T47D (cell line): ENCODE measurements around the gene KLHL12.

ENCODE experiments used
- DNase-seq, 2 experiments: peaks; one replicate each; pipeline versions ENCODE4 v3.0.0 to v3.0.0-alpha.2; 2011 to 2012; ENCODE audit warnings: low read depth in 1 of 2, low spot score in 1 of 2
- JUND ChIP-seq: IDR thresholded peaks from 2 replicates; pipeline ENCODE4 v1.6.1; 2012; ENCODE audit warnings: low read depth
- in situ Hi-C: cut with HindIII; loops from 2 replicates; pipeline ENCODE4 v1.10.0; 2016; ENCODE audit warnings: low sequenced_read_pairs, low pct_unique_long_range_greater_than_20kb

The KLHL12 gene

GRCh38 chr1:202901555-202901954 is 25.5 kb downstream of the KLHL12 start:
- in situ Hi-C loops, result no loop called here
- TF ChIP-seq JUND, result no peak
- DNase-seq, result no peak

DNA sequence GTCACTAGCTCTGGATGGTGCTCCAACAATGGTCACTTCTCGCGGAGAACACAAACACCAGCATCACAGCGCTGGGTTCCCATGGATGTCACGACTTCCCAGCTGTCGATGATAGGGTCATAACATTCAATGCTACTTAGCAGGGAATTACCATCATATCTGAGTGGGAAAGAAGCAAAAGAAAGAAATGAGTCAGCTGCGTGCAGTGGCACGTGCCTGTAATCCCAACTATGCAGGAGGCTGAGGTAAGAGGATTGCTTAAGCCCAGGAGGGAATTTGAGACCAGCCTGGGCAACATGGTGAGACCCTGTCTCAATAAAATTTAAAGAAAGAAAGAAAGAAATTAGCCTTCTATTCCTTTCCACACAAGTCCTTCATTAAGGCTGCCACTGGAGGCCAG is 34.5 kb downstream of the KLHL12 start:
- no peak for DNase-seq
- no peak for TF ChIP-seq JUND
- in situ Hi-C loops, result no loop called here

GRCh38 chr1:202890392-202890791 is 36.6 kb downstream of the KLHL12 start:
- DNase-seq, result no peak
- no peak for TF ChIP-seq JUND
- in situ Hi-C loops, result no loop called here

GRCh38 chr1:202888531-202889360 is 38.3 kb downstream of the KLHL12 start, which contains the start of gene RABIF:
Gene RABIF (minus strand): TSS chr1:202889149. CDS start chr1:202889098, 51 bp downstream.
- peak; percentile 97 to 98 for DNase-seq
- no peak; the same call in 1 of the 2 replicates for TF ChIP-seq JUND
- in situ Hi-C loops, result no loop called here

DNA sequence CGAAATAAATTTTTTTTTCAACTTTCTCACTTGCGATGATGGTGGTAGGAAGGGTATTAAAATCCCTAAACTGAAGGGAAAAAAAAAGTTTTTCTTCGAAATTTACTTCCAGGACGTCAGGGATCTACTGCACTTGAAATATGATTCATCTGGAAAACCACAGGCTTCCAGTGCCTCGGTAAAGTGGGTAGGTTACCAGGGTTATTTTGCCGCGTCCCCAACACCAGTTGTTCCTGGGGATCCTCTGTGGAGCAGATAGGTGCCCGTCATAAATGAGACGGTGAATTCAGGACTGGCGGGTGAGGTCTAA is 38.9 kb downstream of the KLHL12 start:
- DNase-seq, result no peak
- in situ Hi-C loops, result no loop called here
- TF ChIP-seq JUND, result no peak

GRCh38 chr1:202880961-202881460 is 46.0 kb downstream of the KLHL12 start:
- no peak for DNase-seq
- in situ Hi-C loops, result no loop called here
- no peak for TF ChIP-seq JUND

- TF ChIP-seq JUND, result no peak
- DNase-seq, result no peak
These were observed 47.0 kb downstream of the KLHL12 start for GRCh38 chr1:202880062-202880461.

GRCh38 chr1:202879128-202879527 is 47.9 kb downstream of the KLHL12 start:
- TF ChIP-seq JUND, result no peak
- no peak for DNase-seq
- in situ Hi-C loops, result no loop called here

More at GRCh38 chr1:202880062-202880461, 47.0 kb downstream of the KLHL12 start:
- in situ Hi-C loops, result no loop called here

GRCh38 chr1:202873026-202873425 is 54.0 kb downstream of the KLHL12 start:
- TF ChIP-seq JUND, result no peak
- in situ Hi-C loops, result no loop called here
- DNase-seq, result no peak

GRCh38 chr1:202871367-202871766 is 55.7 kb downstream of the KLHL12 start:
- no peak for DNase-seq
- no peak for TF ChIP-seq JUND
- in situ Hi-C loops, result no loop called here

- DNase-seq, result no peak
- in situ Hi-C loops, result no loop called here
- TF ChIP-seq JUND, result no peak
These were observed 64.1 kb downstream of the KLHL12 start for GRCh38 chr1:202862679-202863560.

DNA sequence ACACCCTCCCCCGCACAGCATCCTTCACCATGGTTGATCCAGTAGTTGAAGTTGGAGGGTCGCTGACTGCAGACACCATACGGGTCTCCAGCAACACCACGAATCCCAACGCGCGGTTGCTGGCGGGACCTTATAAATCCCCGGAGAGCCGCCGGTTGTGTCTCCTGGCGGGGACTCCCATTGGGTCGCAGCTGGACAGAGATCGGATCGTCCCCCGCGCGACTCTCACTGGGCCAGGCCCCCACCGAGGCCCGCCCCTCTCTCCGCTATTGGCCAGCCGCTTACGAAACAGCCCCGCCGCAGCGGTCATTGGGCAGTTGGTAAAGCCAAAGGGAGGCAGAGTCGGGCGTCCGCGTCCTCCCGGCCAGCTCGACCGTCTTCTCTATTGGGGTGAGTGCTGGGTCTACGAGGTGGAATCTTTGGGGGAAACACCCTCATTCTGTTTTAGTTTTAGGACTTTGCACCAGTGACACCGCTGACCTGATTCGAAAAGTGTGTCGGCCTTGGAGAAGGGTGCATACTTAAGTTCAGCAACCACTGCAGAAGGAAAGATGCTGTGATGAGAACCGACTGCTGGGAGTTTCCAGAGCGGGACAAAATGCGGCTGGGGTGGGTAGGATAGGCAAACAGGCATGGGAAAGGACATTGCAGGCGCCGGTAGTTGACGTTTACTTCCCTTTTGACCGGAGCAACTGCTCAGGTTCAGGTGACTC is 65.5 kb downstream of the KLHL12 start:
- DNase-seq, result peak; percentile 91 to 98
- in situ Hi-C loops, result no loop called here
- TF ChIP-seq JUND, result no peak
